GM19025 (cell line): ENCODE measurements around the gene OCRL.

Experiments
- ATAC-seq: cut with Tn5 transposase; IDR thresholded peaks from one replicate; pipeline ENCODE4 v1.9.1; 2021; ENCODE audit warnings: mild to moderate bottlenecking, low read depth, moderate library complexity; ENCODE audit not compliant: unreplicated experiment

Gene OCRL

GRCh38 chrX:129581904-129582303 is 41.8 kb downstream of the OCRL start:
- ATAC-seq = no peak

- no peak for ATAC-seq
Observed at GRCh38 chrX:129585167-129585566, 45.1 kb downstream of the OCRL start.

- ATAC-seq = no peak
Observed at GRCh38 chrX:129585691-129586090, 45.6 kb downstream of the OCRL start.

GRCh38 chrX:129586446-129586845 is 46.4 kb downstream of the OCRL start:
- no peak for ATAC-seq

- no peak for ATAC-seq
Observed at GRCh38 chrX:129590596-129590995, 50.5 kb downstream of the OCRL start.

GRCh38 chrX:129593137-129593536 is 53.1 kb downstream of the OCRL start:
- no peak for ATAC-seq

- no peak for ATAC-seq
Observed at GRCh38 chrX:129594781-129595180, 54.7 kb downstream of the OCRL start.

- ATAC-seq = no peak
Observed at GRCh38 chrX:129596077-129596476, 56.0 kb downstream of the OCRL start.

GRCh38 chrX:129597905-129598304 is 57.8 kb downstream of the OCRL start:
- ATAC-seq = no peak

- ATAC-seq = no peak
Observed at GRCh38 chrX:129599499-129599898, 59.4 kb downstream of the OCRL start.

- ATAC-seq = no peak
Observed at GRCh38 chrX:129599996-129600395, 59.9 kb downstream of the OCRL start.

- no peak for ATAC-seq
Observed at GRCh38 chrX:129600981-129601424, 60.9 kb downstream of the OCRL start.

- ATAC-seq = no peak
Observed at GRCh38 chrX:129606918-129607317, 66.9 kb downstream of the OCRL start.

- ATAC-seq = no peak
Observed at GRCh38 chrX:129608496-129608895, 68.4 kb downstream of the OCRL start.

GRCh38 chrX:129609395-129609794 is 69.3 kb downstream of the OCRL start:
- ATAC-seq = no peak

GRCh38 chrX:129612396-129612795 is 72.3 kb downstream of the OCRL start:
- ATAC-seq = no peak

GRCh38 chrX:129613596-129613995 is 73.5 kb downstream of the OCRL start:
- no peak for ATAC-seq

GRCh38 chrX:129614481-129615255 is 74.6 kb downstream of the OCRL start:
- no peak for ATAC-seq

- no peak for ATAC-seq
Observed at GRCh38 chrX:129617420-129617819, 77.4 kb downstream of the OCRL start.

GRCh38 chrX:129618997-129619396 is 78.9 kb downstream of the OCRL start:
- ATAC-seq = no peak

- no peak for ATAC-seq
Observed at GRCh38 chrX:129622757-129623301, 82.8 kb downstream of the OCRL start.

- ATAC-seq = no peak
Observed at GRCh38 chrX:129626026-129626425, 86.0 kb downstream of the OCRL start.
